Stimulated activated CD8-positive, alpha-beta memory T cell treated with anti-CD3 and anti-CD28 coated beads, Interleukin-12 subunit alpha, Interleukin-12 subunit beta, amount 100 ng/mL, for 24 hours (primary cell): ENCODE data around the gene MYCN.
"Not testable (repeated sequence)": the region's sequence is repeated elsewhere in the genome, so short reads cannot be mapped to it uniquely, and the experiment has no call there.

Experiments
- DNase-seq: peaks from one replicate; pipeline ENCODE4 v3.0.0-alpha.2; 2020; ENCODE audit errors: extremely low read depth

The MYCN gene

DNA sequence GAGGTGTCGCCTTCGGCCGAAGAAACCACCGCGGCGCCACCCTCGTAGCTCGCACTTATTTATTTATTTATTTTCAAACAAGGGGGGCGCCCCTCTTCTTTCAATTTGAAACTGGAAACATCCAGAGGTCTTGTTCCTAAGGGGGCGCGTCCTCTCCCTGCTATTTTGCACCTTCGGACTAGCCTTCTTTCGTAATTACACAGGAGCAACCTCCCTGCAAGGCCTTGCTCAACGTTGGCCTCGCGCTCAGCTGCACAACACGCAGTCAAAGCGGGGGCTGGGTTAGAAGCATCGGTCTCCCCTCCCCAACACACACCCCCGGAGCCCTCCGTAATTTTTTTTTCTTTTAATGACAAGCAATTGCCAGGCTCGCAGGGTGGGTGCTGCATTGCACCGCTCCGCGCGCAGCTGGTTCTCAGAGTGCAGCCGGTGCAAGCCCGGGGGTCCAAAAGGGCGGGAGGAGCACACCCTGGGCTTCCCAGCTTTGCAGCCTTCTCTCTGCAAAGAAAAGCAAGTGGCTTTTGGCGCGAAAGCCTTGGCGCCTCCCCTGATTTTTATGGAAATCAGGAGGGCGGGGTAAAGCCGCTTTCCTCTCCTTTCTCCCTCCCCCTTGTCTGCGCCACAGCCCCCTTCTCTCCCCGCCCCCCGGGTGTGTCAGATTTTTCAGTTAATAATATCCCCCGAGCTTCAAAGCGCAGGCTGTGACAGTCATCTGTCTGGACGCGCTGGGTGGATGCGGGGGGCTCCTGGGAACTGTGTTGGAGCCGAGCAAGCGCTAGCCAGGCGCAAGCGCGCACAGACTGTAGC lies at the start of gene MYCN:
Gene MYCN (plus strand): TSS at position 697 of the 807 bp plus-strand sequence. CDS start 1,515 bp downstream, outside the sequence.
- no peak for DNase-seq

DNA sequence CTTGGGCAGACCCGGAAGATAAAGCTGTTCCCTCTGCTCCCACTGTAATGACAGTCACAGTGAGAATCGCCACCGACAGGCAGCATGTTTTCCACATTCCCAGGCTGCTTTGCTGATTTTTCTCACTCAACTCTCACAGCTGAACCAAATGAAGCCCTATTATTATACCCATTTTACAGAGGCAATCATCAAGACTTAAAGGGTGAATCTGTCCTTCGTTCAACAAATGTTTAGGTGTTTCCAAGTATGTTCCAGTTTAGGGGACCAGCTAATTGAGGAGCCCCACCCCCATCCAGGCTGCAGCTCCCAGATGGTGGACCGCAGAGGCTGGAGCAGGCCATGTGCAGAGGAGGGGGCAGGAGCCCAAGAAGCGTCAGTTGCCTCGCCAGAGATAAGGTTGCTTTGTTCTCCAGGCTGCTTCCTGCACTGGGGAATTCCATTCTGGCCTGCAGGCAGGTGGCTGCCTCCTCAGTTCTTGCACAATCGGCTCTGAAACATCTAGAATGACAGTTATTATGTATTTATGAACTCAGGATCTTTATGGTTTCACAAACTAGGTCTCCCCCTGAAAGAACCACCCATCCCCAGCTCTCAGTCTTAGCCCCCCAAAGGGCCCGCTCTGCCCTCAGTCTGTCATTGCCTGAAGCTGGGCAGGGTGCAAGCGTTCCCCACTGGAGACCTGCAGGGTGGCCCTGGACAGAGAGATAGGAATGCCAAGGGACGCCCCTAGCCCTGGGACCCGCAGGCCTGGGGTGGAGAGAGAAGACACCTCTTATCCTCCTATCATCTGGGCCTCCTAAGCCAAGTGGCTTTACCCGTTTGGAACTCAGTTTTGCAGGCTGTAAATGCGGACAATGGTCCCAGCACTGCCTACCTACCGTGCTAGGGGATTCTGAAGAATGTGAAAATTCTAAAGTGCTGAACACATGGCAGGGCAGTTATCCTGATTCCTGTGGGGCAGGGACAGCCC lies 49.1 kb upstream of the MYCN start:
- DNase-seq = no peak

- no peak for DNase-seq
Measured at GRCh38 chr2:15892151-15892880, 48.0 kb upstream of the MYCN start.

DNA sequence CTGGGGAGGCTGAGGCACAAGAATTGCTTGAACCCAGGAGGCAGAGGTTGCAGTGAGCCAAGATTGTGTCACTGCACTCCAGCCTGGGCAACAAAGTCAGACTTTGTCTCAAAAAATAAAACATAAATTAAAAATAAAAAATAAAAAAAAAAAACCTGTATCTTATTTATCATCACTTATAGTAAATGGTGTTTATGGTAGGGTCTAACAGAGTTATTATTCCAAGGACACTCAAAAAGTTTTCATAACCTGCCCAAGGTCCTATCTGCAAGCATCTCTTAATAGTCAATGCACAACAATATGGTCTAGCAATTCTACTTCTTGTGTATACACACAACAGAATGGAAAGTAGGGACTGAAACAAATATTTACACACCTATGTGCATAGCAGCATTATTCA lies 47.3 kb upstream of the MYCN start:
- no peak for DNase-seq

DNA sequence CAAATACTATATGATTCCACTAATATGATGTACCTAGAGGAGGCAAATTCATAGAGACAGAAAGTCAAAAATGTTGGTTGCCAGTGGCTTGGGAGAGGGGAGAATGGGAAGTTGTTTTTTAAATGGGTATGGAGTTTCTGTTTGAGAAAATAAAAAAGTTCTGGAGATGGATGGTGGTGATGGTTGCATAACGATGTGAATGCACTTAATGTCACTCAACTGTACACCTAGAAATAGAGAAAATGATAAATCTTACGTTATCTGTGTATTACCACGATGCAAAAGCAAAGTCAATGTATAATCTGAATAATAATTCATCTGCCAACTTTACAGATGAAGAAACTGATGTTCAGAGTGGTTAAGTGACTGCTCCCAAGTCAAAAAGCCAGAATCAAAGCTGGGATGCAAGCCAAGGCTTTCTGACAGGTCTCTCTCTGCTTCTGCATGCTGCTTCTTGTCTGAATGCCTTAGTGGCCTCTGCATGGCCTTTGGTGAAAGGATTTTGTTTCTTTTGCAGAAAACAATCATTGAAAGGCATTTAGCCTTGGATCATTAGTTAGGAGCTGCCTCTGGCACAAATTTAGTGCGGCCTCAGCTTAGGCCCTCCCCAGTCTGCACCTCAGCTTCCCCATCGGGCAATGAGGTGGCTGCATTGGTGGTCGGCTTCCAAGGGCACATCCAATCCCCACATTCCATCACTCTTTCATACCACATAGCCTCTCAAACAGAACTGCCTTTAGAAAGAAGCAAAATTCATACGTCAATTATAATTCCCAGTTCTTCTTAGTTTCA lies 46.5 kb upstream of the MYCN start:
- DNase-seq = no peak

GRCh38 chr2:15894481-15895144 lies 45.7 kb upstream of the MYCN start:
- no peak for DNase-seq

DNA sequence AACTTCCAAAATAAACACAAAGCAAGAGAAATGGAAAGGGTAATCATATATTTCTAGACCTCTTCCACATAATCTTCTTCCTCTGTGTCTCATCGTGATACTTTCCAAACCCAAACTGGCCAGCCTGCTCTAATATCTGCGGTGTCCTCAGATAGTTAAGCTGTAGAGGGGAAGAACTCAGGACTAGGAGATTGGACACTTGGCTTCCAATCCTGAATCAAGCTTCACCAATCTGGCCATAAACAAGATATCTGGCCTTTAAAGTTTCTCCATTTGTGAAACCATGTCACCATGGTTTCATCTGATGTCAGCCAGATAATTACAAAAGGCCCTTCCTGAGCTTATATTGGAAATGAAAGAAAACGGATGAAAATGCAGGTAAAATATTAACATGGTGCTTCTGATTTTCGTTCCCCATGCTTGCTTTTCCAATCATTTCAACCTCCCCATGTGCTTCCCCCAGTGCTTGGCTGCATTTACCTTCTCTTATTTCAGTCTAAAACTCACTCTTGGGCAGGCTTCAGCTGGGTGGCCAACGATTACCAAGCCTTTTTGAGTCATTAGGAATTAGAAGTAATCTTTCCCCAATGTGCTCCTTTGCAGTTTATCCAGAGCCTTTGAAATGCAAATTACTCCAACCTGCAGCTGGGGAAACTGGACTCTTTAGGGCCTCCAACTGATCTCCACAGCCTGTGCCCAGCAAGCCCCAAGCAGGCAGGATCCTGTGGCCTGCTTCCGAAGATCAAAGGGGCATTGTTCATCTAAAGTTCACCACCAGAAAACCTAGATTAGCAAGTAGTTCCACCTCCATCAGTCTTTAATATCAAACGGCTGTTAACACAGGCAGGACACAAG lies 44.5 kb upstream of the MYCN start:
- no peak for DNase-seq

DNA sequence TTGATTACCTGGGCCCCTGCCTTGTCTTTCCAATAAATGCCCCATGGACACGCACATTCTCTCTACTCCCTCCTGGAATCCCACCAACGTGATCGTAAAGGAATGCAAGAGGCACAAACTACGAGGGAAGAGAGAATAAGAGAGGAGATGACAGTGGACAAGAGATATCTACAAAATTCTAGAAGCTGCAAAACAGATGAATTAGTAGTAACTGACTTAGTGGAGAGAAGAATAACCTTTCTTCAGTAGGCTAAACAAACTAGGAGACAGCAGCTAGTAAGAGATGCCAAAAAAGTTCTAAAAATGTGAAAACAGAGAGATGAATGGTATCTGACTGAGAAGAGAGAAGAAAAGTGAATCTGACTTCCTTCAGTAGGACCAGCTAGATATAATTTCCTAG lies 43.5 kb upstream of the MYCN start:
- no peak for DNase-seq

GRCh38 chr2:15897431-15898098 lies 42.8 kb upstream of the MYCN start:
- DNase-seq = no peak

- DNase-seq = no peak
Measured at GRCh38 chr2:15899327-15899612, 41.1 kb upstream of the MYCN start.

- DNase-seq = no peak
Measured at GRCh38 chr2:15899751-15900493, 40.4 kb upstream of the MYCN start.

GRCh38 chr2:15901095-15901807 lies 39.1 kb upstream of the MYCN start:
- no peak for DNase-seq

DNA sequence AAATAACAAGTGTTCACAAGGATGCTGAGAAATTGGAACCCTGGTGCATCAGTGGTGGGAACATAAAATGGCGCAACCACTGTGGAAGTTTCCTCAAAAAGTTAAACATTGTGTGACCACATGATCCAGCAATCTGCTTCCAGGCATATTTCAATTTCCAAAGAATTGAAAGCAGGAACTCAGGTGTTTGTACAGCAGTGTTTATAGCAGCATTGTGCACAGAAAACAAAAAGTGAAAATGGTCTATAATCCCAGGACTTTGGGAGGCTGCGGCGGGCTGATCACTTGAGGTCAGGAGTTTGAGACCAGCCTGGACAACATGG lies 38.6 kb upstream of the MYCN start:
- DNase-seq = no peak

- not testable (repeated sequence) for DNase-seq
Measured at GRCh38 chr2:15903910-15904309, 36.4 kb upstream of the MYCN start.

- no peak for DNase-seq
Measured at GRCh38 chr2:15905267-15905645, 35.1 kb upstream of the MYCN start.

GRCh38 chr2:15905986-15906491 lies 34.3 kb upstream of the MYCN start:
- DNase-seq = no peak

- DNase-seq = no peak
Measured at GRCh38 chr2:15906778-15907177, 33.6 kb upstream of the MYCN start.
